Gastrocnemius medialis (tissue), 4 donors: Measurements from ENCODE around the gene ZSCAN4.

Source experiments
- CTCF ChIP-seq, 5 experiments: fragments of 450-650 bp in 3 of 5; fragments of 200-600 bp in 2 of 5; sonication (generic) in 2 of 5; IDR thresholded peaks in 4 of 5; conservative IDR thresholded peaks in 1 of 5; 1 replicate in 4 of 5; 2 replicates in 1 of 5; pipeline ENCODE4 v1.5.1; 2016 to 2019; ENCODE audit warnings: antibody characterized with exemption in 5 of 5, mild to moderate bottlenecking in 3 of 5, moderate library complexity in 3 of 5
- POLR2A ChIP-seq, 2 donors: fragments of 450-650 bp; IDR thresholded peaks; one replicate each; pipeline ENCODE4 v1.6.1; 2017; ENCODE audit warnings: antibody characterized with exemption in 2 of 2, mild to moderate bottlenecking in 2 of 2, moderate library complexity in 2 of 2

GRCh38 chr19:57671124-57671895 lies 2.6 kb downstream of the ZSCAN4 start:
- TF ChIP-seq CTCF (IDR thresholded peaks at IDR 0.05 in 4 of 5, conservative IDR thresholded peaks at IDR 0.05 in 1 of 5) (no peak), POLR2A (IDR thresholded peaks at IDR 0.05) (no peak)
